B cell (primary cell): ENCODE data around the gene STRIP1. TPM values are rescaled to one million over a fixed set of nuclear protein-coding genes. Genes with fewer than 3 reads are reported as not detected.

Experiments used
- ATAC-seq: fragments of 200-7000 bp; cut with Tn5 transposase; one replicate; pipeline ENCODE4 v1.10.0; 2021; ENCODE audit warnings: low read depth, mild to moderate bottlenecking, moderate number of reproducible peaks, moderate library complexity
- CTCF ChIA-PET: fragments of 350-600 bp; sonication (Branson Sonifier 250); formaldehyde crosslinking; loops from one replicate; lab custom pipeline; 2021; ENCODE audit warnings: antibody characterized with exemption, inconsistent platforms; lab: Charles Lee
- POLR2A ChIA-PET: fragments of 350-600 bp; sonication (Branson Sonifier 250); formaldehyde crosslinking; loops from one replicate; lab custom pipeline; 2021; ENCODE audit warnings: antibody characterized with exemption; lab: Charles Lee
- DNase-seq: peaks from one replicate; pipeline ENCODE4 v3.0.0; 2013
- H2AFZ ChIP-seq: 2 replicates; pipeline ENCODE4 v1.6.1; 2012; ENCODE audit warnings: mild to moderate bottlenecking, low read depth, low read length; ENCODE audit not compliant: insufficient read depth, poor library complexity, severe bottlenecking
- H3K27ac ChIP-seq, 2 donors: 1 replicate in 1 of 2; 2 replicates in 1 of 2; pipeline ENCODE4 v1.5.1; 2012 to 2013; ENCODE audit warnings: low read length in 2 of 2, mild to moderate bottlenecking in 2 of 2, moderate library complexity in 1 of 2
- H3K27me3 ChIP-seq, 4 experiments: fragments of 200-600 bp in 1 of 4; sonication (generic) in 1 of 4; replicated peaks in 1 of 4; 1 replicate in 2 of 4; 2 replicates in 2 of 4; pipeline versions ENCODE4 v1.6.1 to v1.7.0; 2013 to 2016; ENCODE audit warnings: low read length in 3 of 4, mild to moderate bottlenecking in 2 of 4, mixed read lengths in 1 of 4, moderate library complexity in 1 of 4; ENCODE audit not compliant: insufficient read depth in 4 of 4, control insufficient read depth in 3 of 4; ENCODE audit errors: control extremely low read depth in 1 of 4
- H3K36me3 ChIP-seq, 2 experiments: replicated peaks in 1 of 2; 1 replicate in 1 of 2; 2 replicates in 1 of 2; pipeline versions ENCODE4 v1.6.1 to v1.7.1; 2013; ENCODE audit warnings: low read length in 1 of 2; ENCODE audit not compliant: insufficient read depth in 2 of 2, control insufficient read depth in 1 of 2; ENCODE audit errors: control extremely low read depth in 1 of 2, extremely low read depth in 1 of 2
- H3K4me1 ChIP-seq, 2 donors: fragments of 200-600 bp in 1 of 2; sonication (generic) in 1 of 2; 1 replicate in 1 of 2; 2 replicates in 1 of 2; pipeline versions ENCODE4 v1.5.1 to v1.6.1; 2013 to 2017; ENCODE audit warnings: low read length in 2 of 2; ENCODE audit not compliant: control insufficient read depth in 2 of 2, insufficient read depth in 2 of 2
- H3K4me2 ChIP-seq: replicated peaks from 2 replicates; pipeline ENCODE3; 2012; ENCODE audit warnings: mild to moderate bottlenecking, low read depth, low read length; ENCODE audit not compliant: poor library complexity, severe bottlenecking
- H3K4me3 ChIP-seq, 5 experiments: fragments of 200-600 bp in 1 of 5; sonication (generic) in 1 of 5; 1 replicate in 3 of 5; 2 replicates in 2 of 5; pipeline versions ENCODE4 v1.5.1 to v1.7.0; 2011 to 2016; ENCODE audit warnings: low read length in 4 of 5, mild to moderate bottlenecking in 4 of 5, low read depth in 2 of 5, control low read depth in 1 of 5, moderate library complexity in 1 of 5; ENCODE audit not compliant: insufficient read depth in 1 of 5; ENCODE audit errors: control extremely low read depth in 1 of 5, extremely low read depth in 1 of 5
- H3K79me2 ChIP-seq: fragments of 200-600 bp; sonication (generic); one replicate; pipeline ENCODE4 v1.6.0; 2016; ENCODE audit warnings: low read length; ENCODE audit not compliant: control insufficient read depth, insufficient read depth
- H3K9ac ChIP-seq: fragments of 200-600 bp; sonication (generic); 2 replicates; pipeline ENCODE4 v1.6.1; 2017; ENCODE audit warnings: mild to moderate bottlenecking, low read length, moderate library complexity
- H3K9me3 ChIP-seq, 3 donors: one replicate each; pipeline versions ENCODE4 v1.6.1 to v1.7.1; 2013; ENCODE audit warnings: low read length in 2 of 3; ENCODE audit not compliant: control insufficient read depth in 2 of 3, insufficient read depth in 1 of 3; ENCODE audit errors: control extremely low read depth in 1 of 3
- H4K20me1 ChIP-seq: 2 replicates; pipeline ENCODE4 v1.6.0; 2012; ENCODE audit warnings: mild to moderate bottlenecking, low read length; ENCODE audit not compliant: insufficient read depth, control insufficient read depth, poor library complexity, severe bottlenecking
- H3K27ac Mint-ChIP-seq: one replicate; pipeline ENCODE4 v1.8.0; 2021; ENCODE audit warnings: mixed read lengths
- H3K27me3 Mint-ChIP-seq: one replicate; pipeline ENCODE4 v1.8.0; 2021; ENCODE audit warnings: mixed read lengths
- H3K4me1 Mint-ChIP-seq: one replicate; pipeline ENCODE4 v1.8.0; 2021; ENCODE audit warnings: mixed read lengths
- H3K4me3 Mint-ChIP-seq: one replicate; pipeline ENCODE4 v1.8.0; 2021; ENCODE audit warnings: mixed read lengths
- H3K9me3 Mint-ChIP-seq: one replicate; pipeline ENCODE4 v1.8.0; 2022; ENCODE audit warnings: mixed read lengths; ENCODE audit not compliant: insufficient read depth
- CTCF ChIP-seq: fragments of 200-600 bp; IDR thresholded peaks from one replicate; pipeline ENCODE4 v1.8.0; 2022; ENCODE audit warnings: antibody characterized with exemption, mild to moderate bottlenecking
- EZH2 ChIP-seq: IDR thresholded peaks from 2 replicates; pipeline ENCODE4 v1.6.1; 2012; ENCODE audit warnings: borderline replicate concordance, low read depth, mild to moderate bottlenecking, moderate library complexity, low read length; ENCODE audit not compliant: insufficient read depth, poor library complexity, severe bottlenecking
- WGBS: methylation state at CpG from one replicate; pipeline ENCODE4 v1.1.5; 2013; ENCODE audit warnings: missing lambda C conversion rate; ENCODE audit not compliant: insufficient coverage; 5-methylcytosine and 5-hydroxymethylcytosine counted together
- intact Hi-C: fragments of 100-400 bp; cut with micrococcal nuclease; formaldehyde crosslinking; loops from one replicate; pipeline ENCODE4 v1.10.0; 2022
- polyA plus RNA-seq: library from polyadenylated mRNA; depleted of rRNA; stranded (reverse); fragments of >200 nt; gene quantifications from 2 replicates; pipeline ENCODE4 v1.2.3, GENCODE V29; 2012
- total RNA-seq, 2 donors: library from RNA; stranded (reverse); fragments of 120-200 nt in 1 of 2; gene quantifications; 1 replicate in 1 of 2; 2 replicates in 1 of 2; pipeline versions ENCODE4 v1.2.3 to v1.2.4, GENCODE V29; 2013 to 2022

STRIP1 gene
- total and polyA plus RNA-seq, 2 donors (not counting 1 experiment from before 2014, with no cell fraction given) = 41.5 to 105 TPM

GRCh38 chr1:110011527-110012041 lies 22.8 kb upstream of the STRIP1 start:
- intact Hi-C loops = loop anchor here (1.0 to 10.0 kb wide), 8 partner anchors 18 to 967 kb away; partner anchors contain the start of genes AHCYL1, GNAI3, STRIP1 and WDR47
- TF ChIP-seq CTCF = peak; percentile 79
- no peak for TF ChIP-seq EZH2

More at GRCh38 chr1:110011527-110012041, 22.8 kb upstream of the STRIP1 start:
- H3K9me3 ChIP-seq = no peaks in the 10 kb centered on the region
- peak overlapping the region; percentile 58 for H3K4me2 ChIP-seq
- H3K4me1 ChIP-seq = peaks cover 25 to 27% of the 10 kb centered on the region in 2 donors
- H3K9ac ChIP-seq = peak overlapping the region; percentile 47
- H3K4me3 ChIP-seq = peak overlapping the region in 3 of 5 experiments; percentile 29 to 37 (median 34)
- H3K4me3 Mint-ChIP-seq = peak overlapping the region; percentile 82
- POLR2A ChIA-PET = interaction anchor here (1.0 to 2.9 kb wide), 3 partner anchors 23 to 371 kb away, joined by 3 to 26 read pairs (median 6); partner anchors contain the start of genes AHCYL1 and STRIP1
- peak overlapping the region; percentile 54 for H2AFZ ChIP-seq
- H3K27me3 Mint-ChIP-seq = no peaks in the 10 kb centered on the region
- CTCF ChIA-PET = interaction anchor here (0.7 to 6.5 kb wide), 24 partner anchors 9 to 818 kb away, joined by 3 to 127 read pairs (median 4); partner anchors contain the start of genes AHCYL1, CYB561D1, GSTM1 and STRIP1
- ATAC-seq = peak; percentile 93
- H3K79me2 ChIP-seq = peaks cover 6% of the 10 kb centered on the region
- H3K9me3 Mint-ChIP-seq = no peaks in the 10 kb centered on the region
- H3K27ac ChIP-seq = peak overlapping the region; percentile 93 to 94
- peaks cover 0 to 36% of the 10 kb centered on the region in 2 experiments for H3K36me3 ChIP-seq
- 20% methylated on average over 1 of the region's 2 CpGs for WGBS
- DNase-seq = peak; percentile 92
- H3K27ac Mint-ChIP-seq = peak overlapping the region; percentile 98
- H4K20me1 ChIP-seq = no peaks in the 10 kb centered on the region
- H3K4me1 Mint-ChIP-seq = peaks cover 33% of the 10 kb centered on the region
- H3K27me3 ChIP-seq = no peaks in the 10 kb centered on the region
